ENCODE data around the gene MAGEA9.
"Not testable (repeated sequence)": the region's sequence is repeated elsewhere in the genome, so short reads cannot be mapped to it uniquely, and the experiment has no call there.

Gene MAGEA9, protein sequence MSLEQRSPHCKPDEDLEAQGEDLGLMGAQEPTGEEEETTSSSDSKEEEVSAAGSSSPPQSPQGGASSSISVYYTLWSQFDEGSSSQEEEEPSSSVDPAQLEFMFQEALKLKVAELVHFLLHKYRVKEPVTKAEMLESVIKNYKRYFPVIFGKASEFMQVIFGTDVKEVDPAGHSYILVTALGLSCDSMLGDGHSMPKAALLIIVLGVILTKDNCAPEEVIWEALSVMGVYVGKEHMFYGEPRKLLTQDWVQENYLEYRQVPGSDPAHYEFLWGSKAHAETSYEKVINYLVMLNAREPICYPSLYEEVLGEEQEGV

GRCh38 chrX:149781727-149782126 is at the start of gene MAGEA9:
MAGEA9 (plus strand) TSS chrX:149781930; CDS start chrX:149786211, 4,281 bp downstream.
- DNase-seq (ENCODE audit: low read depth), result not testable (repeated sequence)

GRCh38 chrX:149742269-149742668 is 39.5 kb upstream of the MAGEA9 start:
- DNase-seq (ENCODE audit: low read depth), result not testable (repeated sequence)

DNA sequence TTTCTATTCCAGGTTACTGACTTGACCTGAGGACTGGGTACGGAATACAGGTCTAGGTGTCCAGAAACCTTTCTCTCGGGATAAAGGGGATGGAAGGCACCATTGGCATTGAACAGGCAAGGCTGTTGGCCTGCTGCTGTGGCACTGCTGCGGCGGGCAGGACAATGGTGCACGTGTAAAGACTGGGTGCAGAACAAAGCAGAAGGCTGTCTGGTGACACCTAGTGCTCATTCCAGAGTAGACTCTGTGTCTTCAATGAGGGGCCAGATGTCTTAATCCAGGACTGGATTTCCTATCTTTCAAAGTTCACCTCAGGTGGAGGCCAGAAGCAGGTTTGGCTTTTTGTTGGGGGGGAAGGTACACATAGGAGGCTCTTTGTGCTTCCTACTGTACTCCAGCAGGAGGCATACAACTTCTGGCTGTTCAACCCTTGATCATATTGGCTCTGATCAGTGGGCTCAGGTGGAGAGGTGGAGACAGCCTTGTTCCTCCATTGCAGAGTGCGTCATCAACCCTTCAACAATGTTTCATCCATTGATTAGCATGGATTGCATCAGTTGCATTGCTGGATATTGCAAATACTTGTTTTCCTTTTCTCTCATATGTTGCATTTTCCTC is 35.2 kb upstream of the MAGEA9 start:
- not testable (repeated sequence) for DNase-seq (ENCODE audit: low read depth)

GRCh38 chrX:149757206-149758067 is 24.3 kb upstream of the MAGEA9 start:
- DNase-seq (ENCODE audit: low read depth), result no peak

DNA sequence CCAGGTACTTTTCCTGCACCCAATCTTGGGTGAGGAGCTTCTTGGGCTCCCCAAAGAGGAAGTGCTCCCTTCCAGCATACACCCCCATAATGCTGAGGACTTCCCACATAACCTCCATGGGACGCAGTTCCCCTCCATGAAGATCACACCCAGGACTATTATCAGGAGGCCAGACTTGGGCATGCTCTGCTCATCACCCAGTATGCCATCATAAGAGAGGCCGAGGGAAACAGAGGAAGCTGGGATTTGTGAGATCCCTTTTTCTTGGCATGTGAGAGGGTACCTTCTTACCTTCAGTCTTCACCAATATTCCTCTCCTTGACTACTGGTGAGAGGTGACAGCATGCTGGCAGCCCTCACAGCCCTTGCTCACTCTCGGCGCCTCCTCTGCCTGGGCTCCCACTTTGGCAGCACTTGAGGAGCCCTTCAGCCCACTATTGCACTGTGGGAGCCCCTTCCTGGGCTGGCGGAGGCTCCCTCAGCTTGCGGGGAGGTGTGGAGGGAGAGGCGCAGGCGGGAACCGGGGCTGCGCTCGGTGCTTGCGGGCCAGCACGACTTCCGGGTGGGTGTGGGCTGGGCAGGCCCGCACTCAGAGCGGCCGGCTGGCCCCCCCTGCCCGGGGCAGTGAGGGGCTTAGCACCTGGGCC is 23.5 kb upstream of the MAGEA9 start:
- no peak for DNase-seq (ENCODE audit: low read depth)

- not testable (repeated sequence) for DNase-seq (ENCODE audit: low read depth)
Measured at GRCh38 chrX:149758715-149759078, 23.0 kb upstream of the MAGEA9 start.

DNA sequence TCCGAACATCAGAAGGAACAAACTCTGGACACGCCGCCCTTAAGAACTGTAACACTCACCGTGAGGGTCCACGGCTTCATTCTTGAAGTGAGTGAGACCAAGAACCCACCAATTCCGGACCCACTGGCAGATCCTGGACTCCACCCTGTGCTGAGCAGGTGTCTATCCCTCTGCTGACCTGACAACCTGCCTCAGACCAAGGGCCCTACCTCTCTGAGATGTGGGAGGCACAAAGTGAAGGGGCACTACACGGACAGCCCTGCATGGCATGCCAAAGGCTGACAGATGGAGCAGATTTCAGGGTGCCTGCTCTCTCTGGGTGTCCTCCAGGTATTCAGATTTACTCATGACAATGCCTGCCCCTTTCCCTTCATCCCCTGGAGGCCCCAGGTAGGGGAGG is 21.9 kb upstream of the MAGEA9 start:
- no peak for DNase-seq (ENCODE audit: low read depth)

- DNase-seq (ENCODE audit: low read depth), result no peak
Measured at GRCh38 chrX:149760965-149761364, 20.8 kb upstream of the MAGEA9 start.

DNA sequence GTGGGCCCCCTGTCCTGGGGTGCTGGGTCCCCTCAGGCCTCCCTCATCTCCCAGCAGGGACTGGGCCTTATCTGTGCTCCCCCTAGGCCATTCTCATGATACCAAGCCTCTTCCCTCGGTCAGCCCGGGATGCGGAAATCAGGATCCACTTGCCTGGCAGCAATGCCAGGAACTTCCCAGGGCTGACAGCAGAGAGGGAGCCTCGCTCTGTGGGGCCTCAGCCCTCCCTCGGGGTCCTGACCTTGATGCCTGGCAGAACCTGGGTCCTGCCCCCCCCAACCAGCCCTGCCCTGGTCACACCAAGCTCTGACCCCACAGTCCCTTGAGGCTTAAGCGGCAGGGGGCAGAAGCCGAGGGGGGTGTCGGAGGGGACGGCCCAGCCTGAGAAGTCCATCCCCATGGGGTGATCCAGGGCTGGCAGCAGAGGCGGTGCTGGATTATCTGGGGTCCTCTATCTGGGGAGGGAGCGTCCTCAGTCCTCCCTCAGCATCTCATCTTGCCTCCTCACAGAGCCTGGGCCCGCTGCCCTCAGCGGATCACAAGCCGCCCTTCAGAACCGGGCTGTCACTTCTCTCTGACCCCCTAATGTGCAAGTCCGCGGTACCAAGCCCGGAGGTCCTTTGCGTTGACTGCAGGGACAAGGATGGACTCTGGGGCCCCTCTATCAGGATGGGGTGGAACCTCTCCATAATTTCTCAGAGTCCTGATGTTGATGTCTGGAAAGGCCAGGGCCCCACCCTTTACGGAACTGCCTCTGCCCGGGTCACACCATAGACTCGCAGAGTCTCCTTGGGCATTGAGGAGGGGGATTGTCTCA is 19.7 kb upstream of the MAGEA9 start:
- not testable (repeated sequence) for DNase-seq (ENCODE audit: low read depth)

GRCh38 chrX:149762696-149763614 is 18.8 kb upstream of the MAGEA9 start:
- DNase-seq (ENCODE audit: low read depth), result no peak

GRCh38 chrX:149770344-149770743 is 11.4 kb upstream of the MAGEA9 start:
- not testable (repeated sequence) for DNase-seq (ENCODE audit: low read depth)

GRCh38 chrX:149773026-149773425 is 8.7 kb upstream of the MAGEA9 start:
- DNase-seq (ENCODE audit: low read depth), result not testable (repeated sequence)

GRCh38 chrX:149773768-149774167 is 8.0 kb upstream of the MAGEA9 start, which contains the start of gene HSFX1:
HSFX1 (plus strand) TSS chrX:149774068; CDS start chrX:149774682, 614 bp downstream.
- DNase-seq (ENCODE audit: low read depth), result not testable (repeated sequence)

GRCh38 chrX:149777999-149778398 is 3.7 kb upstream of the MAGEA9 start:
- not testable (repeated sequence) for DNase-seq (ENCODE audit: low read depth)

DNA sequence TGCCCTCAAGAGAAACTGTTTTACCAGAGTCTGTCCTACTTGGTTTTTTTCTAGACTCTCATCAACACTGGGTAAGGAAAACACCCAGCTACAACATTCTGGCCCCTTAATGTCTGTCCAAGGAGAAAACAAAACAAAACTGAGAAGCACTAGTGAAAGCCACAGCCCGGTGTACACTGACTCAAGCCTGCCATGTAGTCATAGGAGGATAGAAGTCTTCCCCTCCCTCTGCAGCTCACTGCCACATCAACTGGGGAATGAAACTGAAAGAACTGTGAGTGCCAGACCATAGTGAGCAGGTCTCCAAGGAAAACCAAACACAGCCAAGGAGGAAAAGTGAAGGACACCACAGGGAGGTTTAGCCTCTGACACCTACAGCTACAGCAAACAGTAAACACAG is 13.8 kb downstream of the MAGEA9 start:
- not testable (repeated sequence) for DNase-seq (ENCODE audit: low read depth)

- DNase-seq (ENCODE audit: low read depth), result no peak
Measured at GRCh38 chrX:149799095-149799714, 17.5 kb downstream of the MAGEA9 start.

- DNase-seq (ENCODE audit: low read depth), result no peak
Measured at GRCh38 chrX:149799938-149800337, 18.2 kb downstream of the MAGEA9 start.

DNA sequence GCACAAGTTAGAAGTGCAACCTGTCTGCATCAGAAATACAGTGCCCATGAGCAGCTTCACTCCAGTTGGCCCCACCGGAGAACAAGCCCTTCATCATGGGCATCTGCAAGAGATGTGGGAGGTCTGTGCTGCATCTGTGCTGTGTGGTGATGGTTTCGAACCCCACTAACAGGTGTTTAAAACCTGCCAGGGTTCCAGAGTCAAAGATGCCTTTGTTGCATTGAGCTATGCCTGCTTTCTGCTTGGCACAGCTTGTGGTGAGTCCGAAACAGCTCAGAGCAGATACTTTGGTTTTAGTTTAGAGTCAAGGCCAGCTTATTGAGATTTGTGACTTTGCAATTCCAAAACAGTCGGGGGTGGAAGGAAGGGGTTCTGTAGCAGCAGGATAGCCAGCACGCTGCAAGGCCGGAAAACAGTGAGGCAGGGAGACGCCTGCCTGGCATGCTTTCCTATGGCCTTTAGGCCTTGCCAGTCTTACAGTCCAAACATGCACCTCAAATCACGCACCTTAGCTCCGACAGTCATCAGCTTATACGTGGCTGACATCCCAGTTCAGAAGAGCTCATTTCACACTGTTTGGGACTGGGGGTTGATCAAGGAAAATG is 21.8 kb downstream of the MAGEA9 start:
- DNase-seq (ENCODE audit: low read depth), result no peak

GRCh38 chrX:149804102-149804501 is 22.4 kb downstream of the MAGEA9 start:
- DNase-seq (ENCODE audit: low read depth), result no peak

Measured in activated gamma-delta T cell treated with anti-CD3 and anti-CD28 coated beads, Interleukin-2, amount 50 U/mL, for 16 hours (primary cell).